IPS DF 4.7 (cell line): Measurements from ENCODE around the gene OR52N2.

Experiments
- DNase-seq: peaks from one replicate; pipeline ENCODE4 v3.0.0-alpha.2; 2013; ENCODE audit warnings: low spot score; ENCODE audit errors: extremely low read depth

OR52N2 gene

GRCh38 chr11:5808500-5809121 is at the start of gene OR52N2:
OR52N2 (plus strand) TSS chr11:5808924; CDS start chr11:5820336, 11,412 bp downstream.
- DNase-seq = peak; percentile 60

DNA sequence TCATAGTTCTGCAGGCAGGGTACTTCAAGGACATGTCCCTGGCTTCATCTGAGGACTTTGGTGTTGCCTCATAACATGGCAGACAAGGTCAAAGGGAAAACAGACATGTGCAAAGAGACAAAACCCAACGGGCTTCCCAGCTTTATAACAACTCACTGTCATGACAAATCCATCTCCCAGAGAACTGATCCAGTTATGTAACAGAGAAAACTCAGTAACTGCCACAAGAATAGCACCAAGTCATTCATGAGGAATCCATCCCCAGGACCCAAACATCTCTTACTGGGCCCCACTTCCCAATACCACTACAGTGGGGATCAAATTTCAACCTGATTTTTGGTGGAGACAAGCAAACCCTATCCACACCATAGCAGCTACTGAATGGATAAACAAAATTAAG is 41.7 kb upstream of the OR52N2 start:
- no peak for DNase-seq

DNA sequence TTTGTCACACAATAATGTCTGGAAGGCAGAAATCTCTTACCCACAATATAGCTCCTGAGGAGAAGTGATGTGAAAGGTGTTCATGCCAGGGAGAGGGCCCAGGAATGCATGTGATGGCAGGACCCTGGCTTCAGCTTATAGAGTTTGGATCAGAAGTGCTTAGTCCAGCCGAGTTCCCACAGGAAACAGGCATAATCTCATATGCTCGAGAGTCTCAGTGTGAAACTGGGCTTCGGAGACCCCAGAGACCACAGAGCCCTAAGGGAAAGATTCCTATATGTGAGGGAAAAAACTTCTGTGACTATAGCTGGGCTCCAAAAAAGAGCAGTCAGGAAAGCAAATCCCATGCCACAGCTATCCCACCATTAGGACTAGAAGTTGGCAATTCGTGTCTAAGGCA is 25.5 kb upstream of the OR52N2 start, which contains the start of gene OR52N5:
Gene OR52N5 (minus strand): TSS at position 101 of the 400 bp plus-strand sequence. CDS start 4,721 bp downstream, outside the sequence.
- no peak for DNase-seq

DNA sequence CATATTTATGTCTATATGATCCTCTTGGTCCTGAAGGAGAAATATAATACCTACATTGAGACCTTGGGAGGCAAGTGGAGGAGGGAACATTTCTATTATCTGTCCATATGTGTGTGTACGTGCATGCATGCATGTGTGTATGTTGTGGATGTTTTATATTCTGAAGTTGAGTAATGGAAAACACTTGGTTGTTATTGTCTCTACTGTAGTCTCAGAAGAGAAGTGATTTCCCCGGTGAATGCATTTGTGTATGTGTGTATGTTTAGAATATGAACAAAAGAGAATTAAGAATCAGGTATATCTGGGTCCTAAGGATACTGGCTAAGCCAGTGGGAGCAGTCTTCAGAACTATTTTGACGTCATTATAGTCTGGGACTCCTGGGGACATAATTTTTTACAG is 17.6 kb upstream of the OR52N2 start, which contains the start of gene OR52N1:
Gene OR52N1 (minus strand): TSS at position 101 of the 400 bp plus-strand sequence. CDS start 2,449 bp downstream, outside the sequence.
- DNase-seq = no peak

DNA sequence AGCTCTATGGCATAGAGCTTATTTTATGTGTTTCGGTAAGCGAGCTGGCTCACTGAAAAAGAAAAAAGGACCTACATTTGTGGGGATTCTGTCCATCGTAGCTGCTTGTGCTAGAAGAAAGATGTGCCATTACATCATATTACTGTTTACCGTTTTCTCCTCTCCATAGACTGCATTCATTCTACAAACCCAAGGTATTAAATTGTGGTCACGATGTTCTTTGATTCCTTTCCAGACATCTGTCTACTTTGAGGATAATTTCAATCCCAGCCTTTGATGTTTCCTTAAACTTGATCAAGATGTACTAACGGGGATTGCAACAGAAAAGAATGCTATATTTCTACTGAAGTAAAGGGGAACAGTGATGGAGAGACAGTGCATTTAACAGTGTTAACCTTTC is 12.2 kb upstream of the OR52N2 start:
- no peak for DNase-seq

- DNase-seq = no peak
Observed at GRCh38 chr11:5803982-5804381, 4.7 kb upstream of the OR52N2 start.

GRCh38 chr11:5807580-5807979 is 1.1 kb upstream of the OR52N2 start:
- DNase-seq = peak; percentile 11

DNA sequence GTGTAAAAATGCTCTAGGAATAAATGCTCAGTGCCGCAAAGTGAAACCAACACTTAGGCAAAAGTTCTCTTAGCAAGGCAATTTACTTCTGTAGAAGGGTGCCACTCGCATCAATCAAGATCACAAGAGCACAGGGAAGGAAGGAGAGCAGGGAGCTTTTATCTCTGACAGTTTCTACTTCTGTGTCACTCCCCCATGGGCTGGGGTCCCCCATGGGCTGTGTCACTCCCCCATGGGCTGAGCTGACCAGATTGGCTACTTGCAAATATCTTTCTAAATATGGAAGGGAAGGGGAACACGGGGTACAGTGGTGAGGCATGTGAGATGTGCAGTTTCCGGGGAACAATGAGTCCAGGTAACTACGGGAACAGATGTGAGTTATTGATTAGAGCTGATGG is 397 bp downstream of the OR52N2 start:
- DNase-seq = no peak

GRCh38 chr11:5809905-5810795 is 1.4 kb downstream of the OR52N2 start:
- no peak for DNase-seq

GRCh38 chr11:5815534-5815933 is 6.8 kb downstream of the OR52N2 start:
- no peak for DNase-seq

- DNase-seq = no peak
Observed at GRCh38 chr11:5818245-5818886, 9.6 kb downstream of the OR52N2 start.

DNA sequence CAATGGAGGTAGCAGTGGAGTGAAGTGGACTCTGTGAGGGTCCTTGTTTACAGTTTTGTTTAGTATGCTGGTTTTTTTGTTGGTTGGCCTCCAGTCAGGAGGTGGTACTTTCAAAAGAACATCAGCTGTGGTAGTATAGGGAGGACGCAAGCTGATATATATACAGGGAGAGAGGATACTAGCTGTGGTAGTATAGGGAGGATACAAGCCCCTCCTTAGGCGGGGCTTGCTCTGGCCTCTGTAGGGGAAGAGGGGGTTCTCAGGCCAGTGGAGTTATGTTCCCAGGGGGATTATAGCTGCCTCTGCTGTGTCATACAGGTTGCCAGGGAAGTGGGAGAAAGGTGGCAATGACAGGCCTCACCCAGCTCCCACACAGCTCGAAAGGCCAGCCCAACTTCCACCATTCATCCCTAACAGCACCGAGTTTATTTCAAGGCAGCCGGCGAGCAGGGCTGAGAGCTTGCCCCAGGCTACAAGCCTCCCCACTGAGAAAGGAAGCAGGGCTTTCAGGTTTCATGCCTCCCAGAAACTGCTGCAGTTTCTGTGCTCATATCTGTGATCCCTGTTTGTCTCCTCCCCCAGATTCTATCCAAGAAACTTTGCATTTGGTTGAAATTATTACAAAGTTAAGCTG is 22.6 kb downstream of the OR52N2 start:
- DNase-seq = peak; percentile 14

- no peak for DNase-seq
Observed at GRCh38 chr11:5833446-5833845, 24.7 kb downstream of the OR52N2 start.

DNA sequence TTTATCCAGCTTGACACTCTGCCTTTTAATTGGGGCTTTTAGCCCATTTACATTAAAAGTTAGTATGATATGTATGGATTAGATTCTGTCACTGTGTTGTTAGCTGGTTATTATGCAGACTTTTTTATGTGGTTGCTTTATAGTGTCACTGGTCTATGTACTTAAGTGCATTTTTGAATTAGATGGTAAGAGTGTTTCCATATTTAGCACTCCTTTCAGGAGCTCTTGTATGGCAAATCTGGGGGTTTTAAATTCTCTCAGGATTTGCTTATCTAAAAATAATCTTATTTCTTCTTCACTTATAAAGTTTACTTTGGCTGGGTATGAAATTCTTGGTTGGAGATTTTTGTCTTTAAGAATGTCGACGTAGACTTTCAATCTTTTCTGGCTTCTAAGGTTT is 29.0 kb downstream of the OR52N2 start:
- no peak for DNase-seq

DNA sequence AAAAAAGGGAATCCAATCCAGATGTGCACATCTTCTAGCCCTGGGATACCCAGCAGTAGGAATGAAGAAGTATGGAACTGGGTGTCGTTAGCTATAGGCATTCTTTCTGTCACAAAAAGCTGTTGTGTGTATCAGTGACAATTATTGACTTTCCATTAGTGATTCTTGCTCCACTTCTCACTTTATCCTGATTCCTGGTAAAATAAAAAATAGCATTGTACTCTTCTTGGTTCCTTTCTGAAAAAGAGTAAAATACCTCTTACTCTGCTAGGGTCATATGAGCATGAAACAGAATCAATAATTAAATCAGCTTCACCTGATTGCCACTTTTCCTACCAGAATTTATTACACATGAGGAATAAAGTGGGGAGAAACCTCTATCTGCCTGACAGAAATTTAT is 33.1 kb downstream of the OR52N2 start, which contains the start of gene OR52E6:
Gene OR52E6 (minus strand): TSS at position 101 of the 400 bp plus-strand sequence. CDS start 0 bp downstream, at position 101.
- no peak for DNase-seq

GRCh38 chr11:5846701-5847100 is 38.0 kb downstream of the OR52N2 start:
- DNase-seq = no peak

DNA sequence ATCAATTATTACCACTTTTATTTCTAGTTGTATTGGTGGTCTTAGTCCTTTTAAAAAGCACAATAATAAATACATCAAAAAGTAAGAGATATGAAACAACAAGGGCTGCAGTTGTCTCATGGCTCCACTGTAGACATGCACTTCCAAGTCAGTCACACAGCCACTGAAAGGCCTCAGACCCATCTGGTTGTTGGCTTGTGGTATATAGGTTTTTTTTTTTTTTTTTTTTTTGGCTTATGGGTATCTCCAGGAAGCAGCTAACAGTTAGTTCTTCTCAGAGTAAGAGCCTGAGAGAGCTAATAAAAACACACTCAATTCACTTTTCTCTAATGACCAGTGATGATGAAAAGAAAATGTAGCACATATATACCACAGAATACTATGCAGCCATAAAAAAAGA is 39.0 kb downstream of the OR52N2 start:
- DNase-seq = no peak

GRCh38 chr11:5851002-5851401 is 42.3 kb downstream of the OR52N2 start:
- no peak for DNase-seq

DNA sequence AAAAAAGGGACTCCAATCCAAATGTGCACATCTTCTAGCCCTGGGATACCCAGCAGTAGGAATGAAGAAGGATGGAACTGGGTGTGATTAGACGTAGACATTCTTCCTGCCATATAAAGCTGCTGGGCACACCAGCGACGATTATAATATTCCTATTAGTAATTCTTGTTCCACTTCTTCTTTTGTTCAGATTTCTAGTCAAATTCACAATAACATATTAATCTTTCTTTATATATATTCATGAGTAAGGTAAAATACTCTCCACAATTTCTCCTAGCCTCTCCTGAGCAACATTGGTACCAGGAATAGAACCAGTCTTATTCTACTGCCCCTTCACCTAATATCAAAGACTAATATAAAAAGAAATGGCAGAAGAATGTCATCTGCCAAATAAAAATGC is 48.9 kb downstream of the OR52N2 start, which contains the start of gene OR52E8:
Gene OR52E8 (minus strand): TSS at position 101 of the 400 bp plus-strand sequence. CDS start 0 bp downstream, at position 101.
- no peak for DNase-seq

- no peak for DNase-seq
Observed at GRCh38 chr11:5865826-5866225, 57.1 kb downstream of the OR52N2 start.
